HG03439 (cell line): Measurements from ENCODE around the gene PTPMT1.

Source experiments
- ATAC-seq: cut with Tn5 transposase; IDR thresholded peaks from one replicate; pipeline ENCODE4 v1.9.1; 2021; ENCODE audit warnings: mild to moderate bottlenecking, moderate library complexity; ENCODE audit not compliant: unreplicated experiment

Gene PTPMT1

GRCh38 chr11:47606731-47607130 lies 41.3 kb downstream of the PTPMT1 start:
- no peak for ATAC-seq

GRCh38 chr11:47607380-47607779 lies 42.0 kb downstream of the PTPMT1 start:
- no peak for ATAC-seq

- no peak for ATAC-seq
Measured at GRCh38 chr11:47609675-47610074, 44.3 kb downstream of the PTPMT1 start.

GRCh38 chr11:47611348-47611794 lies 46.0 kb downstream of the PTPMT1 start:
- ATAC-seq = no peak

- no peak for ATAC-seq
Measured at GRCh38 chr11:47615249-47615648, 49.9 kb downstream of the PTPMT1 start.

GRCh38 chr11:47616726-47617416 lies 51.5 kb downstream of the PTPMT1 start:
- ATAC-seq = no peak

- ATAC-seq = no peak
Measured at GRCh38 chr11:47617417-47617809, 52.0 kb downstream of the PTPMT1 start.

GRCh38 chr11:47620836-47621378 lies 55.5 kb downstream of the PTPMT1 start:
- no peak for ATAC-seq
